Measurements from ENCODE around the gene CMTM7.
"Not testable (repeated sequence)": the region's sequence is repeated elsewhere in the genome, so short reads cannot be mapped to it uniquely, and the experiment has no call there.

- not testable (repeated sequence) for TF ChIP-seq CTCF (conservative IDR thresholded peaks at IDR 0.05; ENCODE audit: low read depth in 2 of 2); EZH2 (IDR thresholded peaks at IDR 0.05; ENCODE audit: low read depth, unreplicated experiment); JUNB (IDR thresholded peaks at IDR 0.05; ENCODE audit: unreplicated experiment); ETS1 (IDR thresholded peaks at IDR 0.05)
These were observed 70.7 kb downstream of the CMTM7 start for GRCh38 chr3:32462191-32462986.
